Gastrocnemius medialis (tissue), 4 donors: ENCODE results near the gene PRSS8. TPM values are rescaled to one million over a fixed set of nuclear protein-coding genes. Genes with fewer than 3 reads are reported as not detected.
"Not testable (repeated sequence)": the region's sequence is repeated elsewhere in the genome, so short reads cannot be mapped to it uniquely, and the experiment has no call there.

Experiments
- ATAC-seq, 2 donors: fragments of 150-250 bp; one replicate each; pipeline ENCODE4 v1.9.1; 2016
- DNase-seq, 2 donors: peaks; one replicate each; pipeline ENCODE4 v3.0.0-alpha.2; 2019
- H3K27ac ChIP-seq, 4 donors: fragments of 200-600 bp; sonication (generic); 1 replicate in 1 of 4; 2 replicates in 3 of 4; pipeline ENCODE4 v1.5.1; 2016 to 2018; ENCODE audit warnings: mild to moderate bottlenecking in 2 of 4, moderate library complexity in 1 of 4
- H3K27me3 ChIP-seq, 3 donors: fragments of 200-600 bp; sonication (generic) in 2 of 3; 1 replicate in 1 of 3; 2 replicates in 2 of 3; pipeline versions ENCODE4 v1.5.1 to v1.6.0; 2016 to 2019; ENCODE audit warnings: mild to moderate bottlenecking in 1 of 3, moderate library complexity in 1 of 3
- H3K36me3 ChIP-seq, 2 donors: fragments of 200-600 bp; sonication (generic) in 1 of 2; one replicate each; pipeline ENCODE4 v1.5.1; 2017 to 2018
- H3K4me1 ChIP-seq, 2 donors: fragments of 200-600 bp; sonication (generic) in 1 of 2; one replicate each; pipeline ENCODE4 v1.5.1; 2016 to 2017; ENCODE audit warnings: mild to moderate bottlenecking in 2 of 2
- H3K4me3 ChIP-seq, 4 donors: fragments of 200-600 bp; sonication (generic) in 3 of 4; 1 replicate in 1 of 4; 2 replicates in 3 of 4; pipeline ENCODE4 v1.5.1; 2016 to 2019; ENCODE audit warnings: mild to moderate bottlenecking in 2 of 4
- H3K9me3 ChIP-seq, 3 donors: fragments of 200-600 bp; sonication (generic) in 2 of 3; 1 replicate in 1 of 3; 2 replicates in 2 of 3; pipeline ENCODE4 v1.5.1; 2016 to 2019
- POLR2A ChIP-seq, 2 donors: fragments of 450-650 bp; IDR thresholded peaks; one replicate each; pipeline ENCODE4 v1.6.1; 2017; ENCODE audit warnings: antibody characterized with exemption in 2 of 2, mild to moderate bottlenecking in 2 of 2, moderate library complexity in 2 of 2
- in situ Hi-C, 4 donors: fragments of 200-750 bp; cut with MboI; loops; one replicate each; pipeline versions ENCODE4 v1.15.0 to v1.8.0; 2017; ENCODE audit warnings: low sequenced_read_pairs in 4 of 4
- intact Hi-C: fragments of 100-400 bp; cut with DNase I; formaldehyde crosslinking; loops from one replicate; pipeline ENCODE4 v1.15.1; 2023; ENCODE audit warnings: low total_unique reads
- total RNA-seq, 4 donors: library from RNA; depleted of rRNA; stranded (reverse); fragments of >200 nt; gene quantifications; one replicate each; pipeline versions ENCODE4 v1.1.0 to v1.2.3, GENCODE V29; 2016
- TF ChIP-seq, protein P1 (sequence below), 5 experiments: fragments of 450-650 bp in 3 of 5; fragments of 200-600 bp in 2 of 5; sonication (generic) in 2 of 5; IDR thresholded peaks in 4 of 5; conservative IDR thresholded peaks in 1 of 5; 1 replicate in 4 of 5; 2 replicates in 1 of 5; pipeline ENCODE4 v1.5.1; 2016 to 2019; ENCODE audit warnings: antibody characterized with exemption in 5 of 5, mild to moderate bottlenecking in 3 of 5, moderate library complexity in 3 of 5

PRSS8 gene
- total RNA-seq, 4 donors from 2014 or later: 0.24 to 1.2 TPM; not detected in 2

DNA sequence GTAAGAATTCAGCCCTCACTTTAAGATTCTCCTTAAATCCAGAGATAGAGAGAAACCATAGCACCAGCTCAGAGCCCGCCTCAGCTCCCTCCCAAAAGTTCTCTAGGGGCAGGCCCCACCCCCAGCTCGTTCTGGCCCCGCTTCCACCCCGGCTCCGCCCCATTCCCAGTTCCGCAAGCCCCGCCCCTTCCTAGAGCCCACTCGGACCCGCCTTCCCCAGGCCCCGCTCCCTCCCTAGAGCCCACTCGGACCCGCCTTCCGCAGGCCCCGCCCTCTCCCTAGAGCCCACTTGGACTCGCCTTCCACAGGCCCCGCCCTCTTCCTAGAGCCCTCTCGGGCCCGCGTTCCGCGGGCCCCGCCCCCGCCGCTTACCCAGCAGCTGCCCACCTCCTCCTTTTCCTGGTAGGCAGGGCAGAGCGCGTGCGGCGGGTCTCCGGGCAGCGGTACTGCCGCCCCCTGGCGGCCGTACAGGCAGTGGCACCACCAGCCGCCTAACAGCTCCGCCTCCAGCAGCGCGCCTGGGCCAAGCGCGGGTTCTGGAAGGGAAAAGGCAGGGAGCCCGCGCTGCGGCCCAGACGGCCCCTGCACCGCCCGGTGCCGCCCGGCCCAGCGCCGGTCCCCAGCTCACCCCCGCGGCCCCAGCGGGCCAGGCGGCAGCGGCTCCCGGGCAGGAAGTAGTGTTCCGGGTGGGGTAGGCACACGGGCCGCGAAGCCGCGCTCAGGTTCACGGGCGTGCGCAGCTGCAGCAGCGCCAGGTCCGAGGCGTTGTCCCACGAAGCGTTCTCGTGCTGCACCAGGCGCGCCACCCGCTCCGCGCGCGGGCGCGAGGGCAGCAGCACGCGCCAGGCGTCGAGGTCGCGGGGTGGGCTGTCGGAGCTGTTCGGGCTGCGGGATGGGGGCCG, 6.8 kb upstream of the PRSS8 start:
- intact Hi-C loops (loop anchor here (1.0 to 2.0 kb wide), 8 partner anchors 24 to 316 kb away; partner anchors contain the start of genes ARMC5, STX4, VKORC1 and ZNF646), in situ Hi-C loops (no loop called here)
- H3K4me3 ChIP-seq: peak overlapping the region; percentile 42 to 75 (median 58)
- ATAC-seq (peak; percentile 78 to 83), DNase-seq (peak; percentile 97 to 99)
- TF ChIP-seq POLR2A (IDR thresholded peaks at IDR 0.05): peak; percentile 28 to 46
- TF ChIP-seq, protein P1, sequence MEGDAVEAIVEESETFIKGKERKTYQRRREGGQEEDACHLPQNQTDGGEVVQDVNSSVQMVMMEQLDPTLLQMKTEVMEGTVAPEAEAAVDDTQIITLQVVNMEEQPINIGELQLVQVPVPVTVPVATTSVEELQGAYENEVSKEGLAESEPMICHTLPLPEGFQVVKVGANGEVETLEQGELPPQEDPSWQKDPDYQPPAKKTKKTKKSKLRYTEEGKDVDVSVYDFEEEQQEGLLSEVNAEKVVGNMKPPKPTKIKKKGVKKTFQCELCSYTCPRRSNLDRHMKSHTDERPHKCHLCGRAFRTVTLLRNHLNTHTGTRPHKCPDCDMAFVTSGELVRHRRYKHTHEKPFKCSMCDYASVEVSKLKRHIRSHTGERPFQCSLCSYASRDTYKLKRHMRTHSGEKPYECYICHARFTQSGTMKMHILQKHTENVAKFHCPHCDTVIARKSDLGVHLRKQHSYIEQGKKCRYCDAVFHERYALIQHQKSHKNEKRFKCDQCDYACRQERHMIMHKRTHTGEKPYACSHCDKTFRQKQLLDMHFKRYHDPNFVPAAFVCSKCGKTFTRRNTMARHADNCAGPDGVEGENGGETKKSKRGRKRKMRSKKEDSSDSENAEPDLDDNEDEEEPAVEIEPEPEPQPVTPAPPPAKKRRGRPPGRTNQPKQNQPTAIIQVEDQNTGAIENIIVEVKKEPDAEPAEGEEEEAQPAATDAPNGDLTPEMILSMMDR (IDR thresholded peaks at IDR 0.05 in 4 of 5, conservative IDR thresholded peaks at IDR 0.05 in 1 of 5): peak; percentile 98 to 100 (median 99)
- peak overlapping the region; percentile 79 to 88 (median 82) for H3K27ac ChIP-seq
- no peaks in the 10 kb centered on the region for H3K27me3 ChIP-seq
- peaks cover 19 to 22% of the 10 kb centered on the region in 2 donors for H3K4me1 ChIP-seq
- H3K9me3 ChIP-seq: no peaks in the 10 kb centered on the region
- no peaks in the 10 kb centered on the region for H3K36me3 ChIP-seq

DNA sequence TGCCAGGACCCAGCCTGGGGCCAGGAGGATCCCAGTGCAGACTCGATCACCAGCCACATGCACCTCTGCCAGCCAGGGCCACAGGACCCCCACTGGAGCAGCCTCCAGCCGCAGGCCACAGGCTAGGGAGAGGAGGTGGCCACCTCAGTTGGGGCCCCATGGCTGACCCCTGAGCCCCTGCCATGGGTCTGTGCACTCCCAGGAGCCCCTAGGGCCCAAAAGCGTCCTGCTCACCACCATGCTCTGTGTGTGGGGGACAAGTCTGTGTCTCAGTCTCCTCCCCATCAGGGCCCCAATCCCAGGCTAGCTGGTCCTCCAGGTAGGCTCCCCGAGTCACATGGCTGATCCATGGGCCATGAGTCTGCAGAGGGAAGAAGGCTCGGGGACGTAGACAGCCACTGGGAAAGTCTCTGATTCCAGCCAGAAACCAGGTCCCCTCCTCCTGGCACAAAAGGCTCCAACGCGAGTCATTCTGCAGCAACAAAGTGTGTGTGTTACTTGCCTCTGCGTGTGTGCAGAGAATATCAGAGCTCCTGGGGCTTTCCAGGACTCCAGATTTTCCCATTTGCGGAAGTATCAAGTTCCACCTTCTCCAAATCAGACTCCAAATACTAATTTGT, 6.1 kb upstream of the PRSS8 start:
- in situ Hi-C loops: no loop called here
- H3K9me3 ChIP-seq: no peaks in the 10 kb centered on the region
- ATAC-seq (peak; percentile 12 to 19), DNase-seq (peak in 1 of 2 donors; percentile 56)
- TF ChIP-seq, protein P1 (IDR thresholded peaks at IDR 0.05 in 4 of 5, conservative IDR thresholded peaks at IDR 0.05 in 1 of 5): no peak
- TF ChIP-seq POLR2A (IDR thresholded peaks at IDR 0.05): no peak
- intact Hi-C loops: loop anchor here (1.0 to 2.0 kb wide), 8 partner anchors 23 to 317 kb away; partner anchors contain the start of genes ARMC5, STX4, VKORC1 and ZNF646
- H3K4me3 ChIP-seq: peak overlapping the region; percentile 19 to 75 (median 43)
- H3K27me3 ChIP-seq: no peaks in the 10 kb centered on the region
- H3K27ac ChIP-seq: peak overlapping the region; percentile 79 to 88 (median 82)
- H3K36me3 ChIP-seq: no peaks in the 10 kb centered on the region
- H3K4me1 ChIP-seq: peaks cover 19 to 22% of the 10 kb centered on the region in 2 donors

DNA sequence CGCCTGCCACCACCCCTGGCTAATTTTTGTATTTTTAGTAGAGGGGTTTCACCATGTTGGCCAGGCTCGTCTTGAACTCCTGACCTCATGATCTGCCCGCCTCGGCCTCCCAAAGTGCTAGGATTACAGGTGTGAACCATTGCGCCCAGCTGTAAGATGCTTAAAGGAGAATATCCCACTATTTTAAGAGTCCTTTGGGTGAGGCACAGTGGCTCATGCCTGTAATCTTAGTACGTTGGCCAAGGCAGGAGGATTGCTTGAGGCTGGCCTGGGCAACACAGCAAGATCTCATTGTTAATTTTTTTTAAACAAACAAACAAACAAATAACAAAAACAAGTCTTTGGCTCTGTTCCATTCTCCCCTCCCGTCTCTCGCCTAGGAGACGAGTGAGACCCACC, 5.5 kb upstream of the PRSS8 start:
- H3K36me3 ChIP-seq, H3K9me3 ChIP-seq, ATAC-seq, H3K4me3 ChIP-seq, in situ Hi-C loops, intact Hi-C loops, DNase-seq, H3K27me3 ChIP-seq: not testable (repeated sequence)
- peak overlapping the region; percentile 79 to 88 (median 82) for H3K27ac ChIP-seq
- H3K4me1 ChIP-seq: peaks cover 19 to 22% of the 10 kb centered on the region in 2 donors

DNA sequence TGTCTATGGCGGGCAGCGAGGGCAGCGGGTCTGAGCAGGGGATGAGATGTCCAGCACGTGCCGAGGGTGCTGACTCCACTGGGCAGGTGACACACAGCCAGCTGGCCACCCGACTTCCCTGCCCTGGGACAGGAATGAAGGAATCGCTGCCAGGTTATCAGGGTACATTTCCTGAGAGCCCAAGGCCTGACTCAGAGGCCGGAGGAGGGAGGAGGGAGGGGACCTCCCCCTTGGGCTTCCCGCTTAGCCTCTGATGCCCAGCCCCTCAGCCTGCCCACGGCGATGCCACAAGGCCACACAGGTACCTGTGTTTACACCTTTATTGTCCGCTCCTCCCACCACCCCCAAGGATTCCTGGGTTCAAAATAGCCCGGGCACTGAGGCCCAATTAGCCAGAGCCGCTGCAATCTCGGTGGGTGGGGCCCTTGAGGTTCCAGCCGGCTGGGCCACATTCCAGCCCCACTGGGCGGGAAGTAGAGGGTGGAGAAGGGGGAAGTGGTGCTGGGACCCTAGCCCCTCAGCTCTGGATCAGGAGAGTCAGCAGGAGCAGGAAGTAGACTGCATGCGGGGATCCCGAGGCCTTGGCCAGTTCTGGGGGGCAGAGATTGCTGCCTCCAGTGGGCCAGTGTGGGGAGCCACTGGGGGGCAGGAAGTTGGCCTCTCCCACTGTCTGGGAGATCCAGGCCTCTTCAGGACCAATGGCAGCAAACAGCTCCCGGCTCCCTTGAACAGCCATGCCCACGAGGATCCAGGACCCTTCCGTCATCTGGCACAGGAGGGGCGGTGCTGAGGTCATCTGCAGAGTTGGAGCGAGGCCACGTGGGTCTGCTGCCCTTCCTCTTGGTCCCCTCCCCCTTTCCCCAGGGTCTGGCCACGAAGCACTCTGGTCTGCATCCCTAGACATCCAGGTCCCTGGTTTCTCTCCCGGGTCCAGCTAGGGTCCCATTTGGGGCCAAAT, 3.4 kb upstream of the PRSS8 start:
- in situ Hi-C loops: no loop called here
- TF ChIP-seq, protein P1 (IDR thresholded peaks at IDR 0.05 in 4 of 5, conservative IDR thresholded peaks at IDR 0.05 in 1 of 5): no peak
- peak in 1 of 2 donors; percentile 18 for TF ChIP-seq POLR2A (IDR thresholded peaks at IDR 0.05)
- Histone ChIP-seq H3K4me1 (peaks cover 19 to 22% of the 10 kb centered on the region in 2 donors), H3K4me3 (peak overlapping the region in 2 of 4 donors; percentile 9 to 44), H3K9me3 (no peaks in the 10 kb centered on the region), H3K27ac (peak overlapping the region; percentile 49 to 74 (median 68)), H3K27me3 (no peaks in the 10 kb centered on the region), H3K36me3 (no peaks in the 10 kb centered on the region)
- DNase-seq (peak; percentile 91 to 96), ATAC-seq (peak; percentile 61 to 69)
- intact Hi-C loops: loop anchor here (1.0 kb wide), 1 partner anchor 21 kb away; no protein-coding TSS in a partner anchor

DNA sequence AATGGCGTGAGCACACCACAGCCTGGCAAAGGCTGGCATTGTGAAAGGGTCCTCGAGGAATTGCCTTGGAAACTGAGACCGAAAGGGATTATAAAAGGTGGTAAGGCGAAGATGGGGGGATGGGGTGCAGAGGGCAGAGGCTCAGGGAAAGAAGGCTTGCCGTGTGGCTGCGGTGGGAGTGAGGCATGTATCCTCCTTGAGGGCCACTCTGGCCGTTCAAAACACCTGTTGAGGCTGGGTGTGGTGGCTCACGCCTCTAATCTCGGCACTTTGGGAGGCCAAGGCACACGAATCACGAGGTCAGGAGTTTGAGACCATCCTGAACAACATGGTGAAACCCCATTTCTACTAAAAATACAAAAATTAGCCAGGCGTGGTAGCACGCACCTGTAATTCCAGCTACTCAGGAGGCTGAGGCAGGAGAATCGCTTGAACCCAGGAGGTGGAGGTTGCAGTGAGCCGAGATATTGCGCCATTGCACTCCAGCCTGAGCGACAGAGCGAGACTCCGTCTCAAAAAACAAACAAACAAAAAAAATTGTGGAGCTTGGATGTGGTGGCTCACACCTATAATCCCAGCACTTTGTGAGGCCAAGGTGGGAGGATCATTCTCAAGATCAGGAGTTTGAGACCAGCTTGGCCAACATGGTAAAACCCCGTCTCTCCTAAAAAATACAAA, 1.4 kb upstream of the PRSS8 start:
- ATAC-seq, intact Hi-C loops, in situ Hi-C loops, H3K9me3 ChIP-seq, H3K36me3 ChIP-seq, H3K27ac ChIP-seq, H3K27me3 ChIP-seq, H3K4me3 ChIP-seq, DNase-seq: not testable (repeated sequence)
- H3K4me1 ChIP-seq: peaks cover 18 to 22% of the 10 kb centered on the region in 2 donors
